WI38 (cell line): ENCODE data around the gene BANP.

ENCODE experiments used
- H3K4me3 ChIP-seq: 2 replicates; pipeline ENCODE4 v1.5.1; 2011; ENCODE audit warnings: low read depth, mild to moderate bottlenecking, control low read depth, low read length
- TF ChIP-seq, protein P1 (sequence below): IDR thresholded peaks from 2 replicates; pipeline ENCODE4 v1.5.1; 2012; ENCODE audit warnings: low read depth, mild to moderate bottlenecking, control low read depth, low read length

The BANP gene

GRCh38 chr16:87960296-87960695 lies 9.1 kb downstream of the BANP start:
- TF ChIP-seq, protein P1, sequence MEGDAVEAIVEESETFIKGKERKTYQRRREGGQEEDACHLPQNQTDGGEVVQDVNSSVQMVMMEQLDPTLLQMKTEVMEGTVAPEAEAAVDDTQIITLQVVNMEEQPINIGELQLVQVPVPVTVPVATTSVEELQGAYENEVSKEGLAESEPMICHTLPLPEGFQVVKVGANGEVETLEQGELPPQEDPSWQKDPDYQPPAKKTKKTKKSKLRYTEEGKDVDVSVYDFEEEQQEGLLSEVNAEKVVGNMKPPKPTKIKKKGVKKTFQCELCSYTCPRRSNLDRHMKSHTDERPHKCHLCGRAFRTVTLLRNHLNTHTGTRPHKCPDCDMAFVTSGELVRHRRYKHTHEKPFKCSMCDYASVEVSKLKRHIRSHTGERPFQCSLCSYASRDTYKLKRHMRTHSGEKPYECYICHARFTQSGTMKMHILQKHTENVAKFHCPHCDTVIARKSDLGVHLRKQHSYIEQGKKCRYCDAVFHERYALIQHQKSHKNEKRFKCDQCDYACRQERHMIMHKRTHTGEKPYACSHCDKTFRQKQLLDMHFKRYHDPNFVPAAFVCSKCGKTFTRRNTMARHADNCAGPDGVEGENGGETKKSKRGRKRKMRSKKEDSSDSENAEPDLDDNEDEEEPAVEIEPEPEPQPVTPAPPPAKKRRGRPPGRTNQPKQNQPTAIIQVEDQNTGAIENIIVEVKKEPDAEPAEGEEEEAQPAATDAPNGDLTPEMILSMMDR: no peak
- no peak overlapping the region for H3K4me3 ChIP-seq

DNA sequence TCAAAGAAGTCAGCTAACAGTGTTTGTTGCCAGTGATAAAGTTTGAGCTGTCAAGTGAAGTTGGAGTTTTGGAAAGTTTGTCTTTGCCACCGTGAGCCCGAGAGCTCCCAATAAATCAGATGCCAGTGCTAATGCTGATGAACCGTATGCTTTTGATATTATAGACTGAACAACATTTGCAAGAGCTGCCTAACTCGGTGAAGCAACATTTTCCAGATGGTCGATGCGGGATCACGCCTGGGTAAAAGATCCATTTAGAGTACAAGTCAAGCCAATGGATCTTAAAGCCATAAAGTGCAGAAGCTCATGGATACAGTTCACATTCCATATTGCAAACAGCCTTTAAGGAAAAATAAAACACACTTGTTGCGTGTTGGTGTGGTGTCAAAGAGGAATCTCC lies 9.6 kb downstream of the BANP start:
- TF ChIP-seq, protein P1: no peak
- no peak overlapping the region for H3K4me3 ChIP-seq

GRCh38 chr16:87961623-87962022 lies 10.4 kb downstream of the BANP start:
- H3K4me3 ChIP-seq: no peak overlapping the region
- TF ChIP-seq, protein P1: no peak

DNA sequence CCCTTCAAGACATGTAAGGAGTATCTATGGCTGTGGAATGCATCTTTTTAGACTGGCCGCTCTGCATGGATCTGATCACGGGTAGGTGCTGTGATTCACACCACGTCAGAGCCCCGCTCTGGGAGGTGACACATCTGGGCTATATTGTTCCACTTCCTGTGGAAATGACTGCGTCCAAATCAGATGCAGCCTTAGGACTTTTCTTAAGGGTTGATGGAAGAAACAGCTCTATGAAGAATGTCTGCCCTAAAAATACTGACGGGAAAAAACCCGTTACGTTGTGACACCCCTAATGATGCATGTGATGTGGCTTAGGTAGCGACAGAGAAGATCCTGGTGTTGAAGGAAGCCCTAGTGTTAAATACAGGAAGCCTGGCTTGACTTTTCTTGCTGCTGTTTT lies 12.2 kb downstream of the BANP start:
- TF ChIP-seq, protein P1: no peak
- no peak overlapping the region for H3K4me3 ChIP-seq

- TF ChIP-seq, protein P1: no peak
- H3K4me3 ChIP-seq: no peak overlapping the region
These were observed 12.9 kb downstream of the BANP start for GRCh38 chr16:87964049-87964659.

DNA sequence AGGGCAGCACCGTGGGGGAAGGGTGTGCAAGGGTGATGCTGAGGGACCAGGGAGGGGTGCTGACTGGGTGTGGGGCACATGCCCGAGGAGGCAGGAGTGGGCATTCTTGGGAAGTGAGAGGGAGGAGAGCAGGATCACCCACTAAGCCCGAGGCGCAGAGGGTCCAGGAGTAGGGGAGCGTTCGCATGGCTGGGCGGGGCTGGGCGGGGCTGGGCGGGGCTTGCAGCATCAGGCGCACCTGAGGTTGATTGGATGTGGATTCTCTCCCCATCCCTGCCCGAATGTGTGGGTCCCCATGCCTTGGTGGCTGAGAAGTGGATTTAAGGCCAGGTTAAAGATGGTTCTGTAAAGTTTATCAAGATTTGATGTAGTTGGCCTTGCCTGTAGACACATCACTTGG lies 14.2 kb downstream of the BANP start:
- H3K4me3 ChIP-seq: no peak overlapping the region

DNA sequence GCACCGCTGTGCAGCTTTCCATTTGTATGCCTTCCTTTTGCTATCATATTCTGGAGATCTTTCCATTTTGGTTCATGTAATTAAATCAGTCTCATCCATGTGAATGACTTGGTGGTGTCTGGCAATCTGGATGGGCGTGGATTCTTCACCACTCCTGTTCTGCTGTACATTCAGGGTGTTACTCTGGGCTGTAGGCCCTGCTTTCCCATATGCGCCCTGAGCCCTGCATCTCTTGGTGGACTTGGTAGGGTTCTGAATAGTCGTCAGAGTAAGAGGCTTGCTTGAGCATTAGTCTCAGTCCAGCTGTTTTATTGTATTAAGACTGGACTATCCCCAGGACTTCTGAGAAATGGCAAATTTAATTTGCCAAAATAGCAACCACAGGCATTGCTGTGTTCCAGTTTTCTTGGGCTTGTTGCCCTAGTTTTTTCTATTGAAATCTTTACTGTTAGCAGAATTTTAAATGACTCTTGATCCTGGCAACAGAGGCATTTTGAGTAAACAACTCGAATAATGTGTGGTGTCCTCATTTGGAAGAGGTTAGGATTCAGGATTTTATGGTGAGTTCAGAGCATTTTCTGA lies 14.9 kb downstream of the BANP start:
- H3K4me3 ChIP-seq: no peak overlapping the region
- TF ChIP-seq, protein P1: no peak

More for the DNA sequence above, 14.2 kb downstream of the BANP start:
- TF ChIP-seq, protein P1: no peak
